ENCODE results near the gene FFAR2.

GRCh38 chr19:35471946-35472345 lies 23.9 kb downstream of the FFAR2 start:
- TF ChIP-seq POLR2A (IDR thresholded peaks at IDR 0.05) (no peak), CTCF (IDR thresholded peaks at IDR 0.05) (no peak)

All from Peyer's patch (tissue), 4 donors.